ENCODE measurements around the gene KDM2A.

GRCh38 chr11:67227726-67228125 lies 108.7 kb downstream of the KDM2A start:
- TF ChIP-seq CTCF (IDR thresholded peaks at IDR 0.05 in 2 of 3, conservative IDR thresholded peaks at IDR 0.05 in 1 of 3; ENCODE audit: borderline replicate concordance in 1 of 3, insufficient read depth in 1 of 3, low read depth in 2 of 3, low read length in 2 of 3) (no peak), POLR2A (IDR thresholded peaks at IDR 0.05; ENCODE audit: borderline replicate concordance, extremely low read depth, insufficient read depth, insufficient read length) (no peak)

All from HCT116 (cell line).